HL-60 (cell line): Measurements from ENCODE around the gene FRMPD4.

ENCODE experiments used
- DNase-seq, 2 experiments: peaks; one replicate each; pipeline ENCODE4 v3.0.0-alpha.2; 2010 to 2020; ENCODE audit warnings: low read depth in 1 of 2, low spot score in 1 of 2
- H3K27ac ChIP-seq: fragments of 250-450 bp; sonication (Bioruptor Pico); replicated peaks from 2 replicates; pipeline ENCODE4 v1.5.1; 2020; ENCODE audit warnings: mild to moderate bottlenecking, moderate library complexity
- H3K27me3 ChIP-seq: fragments of 250-450 bp; sonication (Bioruptor Pico); 2 replicates; pipeline ENCODE4 v1.5.1; 2021; ENCODE audit warnings: mild to moderate bottlenecking, moderate library complexity; ENCODE audit not compliant: insufficient read depth, poor library complexity, severe bottlenecking
- H3K4me3 ChIP-seq: replicated peaks from 2 replicates; pipeline ENCODE4 v1.5.1; 2011; ENCODE audit warnings: mild to moderate bottlenecking, control low read depth, low read length; ENCODE audit not compliant: insufficient read depth
- CTCF ChIP-seq: IDR thresholded peaks from one replicate; pipeline ENCODE4 v1.5.1; 2011; ENCODE audit warnings: low read length, control low read depth, inconsistent platforms; ENCODE audit not compliant: insufficient read depth
- GABPA ChIP-seq: IDR thresholded peaks from 2 replicates; pipeline ENCODE4 v1.6.1; 2012; ENCODE audit warnings: low read depth
- POLR2AphosphoS5 ChIP-seq: IDR thresholded peaks from 2 replicates; pipeline ENCODE4 v1.6.1; 2012; ENCODE audit warnings: low read depth
- REST ChIP-seq: IDR thresholded peaks from 2 replicates; pipeline ENCODE4 v1.6.1; 2012; ENCODE audit warnings: low read depth; ENCODE audit not compliant: insufficient replicate concordance
- SPI1 ChIP-seq: IDR thresholded peaks from 2 replicates; pipeline ENCODE4 v1.6.1; 2012; ENCODE audit warnings: low read depth, mild to moderate bottlenecking, borderline replicate concordance

Gene FRMPD4

GRCh38 chrX:12322031-12322430, 183.8 kb downstream of the FRMPD4 start:
- no peak overlapping the region for H3K27ac ChIP-seq
- no peak for TF ChIP-seq SPI1
- TF ChIP-seq CTCF = no peak
- no peak for TF ChIP-seq REST
- no peak for TF ChIP-seq GABPA
- TF ChIP-seq POLR2AphosphoS5 = no peak
- H3K27me3 ChIP-seq = no peaks in the 10 kb centered on the region
- H3K4me3 ChIP-seq = no peak overlapping the region
- DNase-seq = no peak

GRCh38 chrX:12325171-12325570, 186.9 kb downstream of the FRMPD4 start:
- Histone ChIP-seq H3K27ac (no peak overlapping the region), H3K4me3 (no peak overlapping the region), H3K27me3 (no peaks in the 10 kb centered on the region)
- TF ChIP-seq GABPA (no peak), REST (no peak)
- no peak for DNase-seq

- DNase-seq = no peak
- Histone ChIP-seq H3K27ac (no peak overlapping the region), H3K4me3 (no peak overlapping the region), H3K27me3 (no peaks in the 10 kb centered on the region)
- no peak for TF ChIP-seq GABPA
- no peak for TF ChIP-seq REST
- no peak for TF ChIP-seq POLR2AphosphoS5
- TF ChIP-seq SPI1 = no peak
- no peak for TF ChIP-seq CTCF
Observed at GRCh38 chrX:12327836-12328235, 189.6 kb downstream of the FRMPD4 start.

GRCh38 chrX:12329476-12329875, 191.2 kb downstream of the FRMPD4 start:
- no peak for TF ChIP-seq REST
- no peak for TF ChIP-seq GABPA
- TF ChIP-seq POLR2AphosphoS5 = no peak
- TF ChIP-seq CTCF = no peak
- TF ChIP-seq SPI1 = no peak
- DNase-seq = no peak
- Histone ChIP-seq H3K4me3 (no peak overlapping the region), H3K27me3 (no peaks in the 10 kb centered on the region), H3K27ac (no peak overlapping the region)
